ENCODE results near the gene MRPL23.

Gene MRPL23

GRCh38 chr11:1943576-1943975 is 3.6 kb upstream of the MRPL23 start:
- Histone ChIP-seq H3K4me1 (peaks cover 0 to 18% (median 7%) of the 10 kb centered on the region in 4 donors), H3K27me3 (peaks cover 0 to 7% of the 10 kb centered on the region in 2 donors), H3K4me3 (no peak overlapping the region), H3K9me3 (no peaks in the 10 kb centered on the region), H3K36me3 (no peaks in the 10 kb centered on the region), H3K27ac (no peak overlapping the region)
- intact Hi-C loops (cut with DNase I; ENCODE audit: low total_unique reads): no loop called here
- no peak for TF ChIP-seq CTCF (IDR thresholded peaks at IDR 0.05)
- DNase-seq: peak in 1 of 2 donors; percentile 39

- Histone ChIP-seq H3K4me3 (no peak overlapping the region), H3K4me1 (peaks cover 0 to 14% (median 6%) of the 10 kb centered on the region in 4 donors), H3K36me3 (no peaks in the 10 kb centered on the region), H3K9me3 (no peaks in the 10 kb centered on the region), H3K27me3 (peaks cover 0 to 3% of the 10 kb centered on the region in 2 donors), H3K27ac (no peak overlapping the region)
- intact Hi-C loops (cut with DNase I; ENCODE audit: low total_unique reads): no loop called here
- TF ChIP-seq CTCF (IDR thresholded peaks at IDR 0.05): no peak
- DNase-seq: peak in 1 of 2 donors; percentile 53
Measured at GRCh38 chr11:1943977-1944376, 3.2 kb upstream of the MRPL23 start.

GRCh38 chr11:1947592-1948237 is 583 bp downstream of the MRPL23 start:
- Histone ChIP-seq H3K4me1 (peaks cover 0 to 10% (median 3%) of the 10 kb centered on the region in 4 donors), H3K27me3 (no peaks in the 10 kb centered on the region), H3K36me3 (no peaks in the 10 kb centered on the region), H3K27ac (no peak overlapping the region), H3K4me3 (no peak overlapping the region), H3K9me3 (no peaks in the 10 kb centered on the region)
- no peak for DNase-seq
- no peak for TF ChIP-seq CTCF (IDR thresholded peaks at IDR 0.05)
- intact Hi-C loops (cut with DNase I; ENCODE audit: low total_unique reads): no loop called here

GRCh38 chr11:1948389-1948788 is 1.3 kb downstream of the MRPL23 start:
- no peak overlapping the region for H3K4me3 ChIP-seq
- intact Hi-C loops (cut with DNase I; ENCODE audit: low total_unique reads): no loop called here

GRCh38 chr11:1949302-1949701 is 2.2 kb downstream of the MRPL23 start:
- Histone ChIP-seq H3K27me3 (no peaks in the 10 kb centered on the region), H3K9me3 (no peaks in the 10 kb centered on the region), H3K4me1 (peaks cover 0 to 1% (median 0%) of the 10 kb centered on the region in 4 donors), H3K4me3 (no peak overlapping the region), H3K36me3 (no peaks in the 10 kb centered on the region), H3K27ac (no peak overlapping the region)
- no peak for TF ChIP-seq CTCF (IDR thresholded peaks at IDR 0.05)
- DNase-seq: peak in 1 of 2 donors; percentile 25
- intact Hi-C loops (cut with DNase I; ENCODE audit: low total_unique reads): no loop called here

More at GRCh38 chr11:1948389-1948788, 1.3 kb downstream of the MRPL23 start:
- Histone ChIP-seq H3K9me3 (no peaks in the 10 kb centered on the region), H3K4me1 (peaks cover 0 to 10% (median 3%) of the 10 kb centered on the region in 4 donors), H3K27me3 (no peaks in the 10 kb centered on the region), H3K36me3 (no peaks in the 10 kb centered on the region), H3K27ac (no peak overlapping the region)
- TF ChIP-seq CTCF (IDR thresholded peaks at IDR 0.05): no peak
- DNase-seq: peak; percentile 24 to 67
